Mesendoderm (in vitro differentiated cells): ENCODE data around the gene UTS2R.

Experiments used
- DNase-seq: peaks from one replicate; pipeline ENCODE4 v3.0.0; 2013
- H2AK5ac ChIP-seq: 2 replicates; pipeline ENCODE4 v1.6.1; 2013; ENCODE audit warnings: low read length, inconsistent platforms
- H2BK120ac ChIP-seq: 2 replicates; pipeline ENCODE4 v1.6.1; 2013; ENCODE audit warnings: low read depth, mild to moderate bottlenecking, low read length, moderate library complexity, mixed read lengths
- H2BK15ac ChIP-seq: replicated peaks from 2 replicates; pipeline ENCODE4 v1.6.1; 2013; ENCODE audit warnings: low read depth, mild to moderate bottlenecking, moderate library complexity
- H2BK5ac ChIP-seq: 2 replicates; pipeline ENCODE4 v1.6.1; 2013; ENCODE audit warnings: low read length, inconsistent platforms
- H3K18ac ChIP-seq: 2 replicates; pipeline ENCODE4 v1.6.1; 2013; ENCODE audit warnings: mild to moderate bottlenecking, low read length, mixed read lengths
- H3K23ac ChIP-seq: one replicate; pipeline ENCODE4 v1.6.1; 2013; ENCODE audit warnings: low read length
- H3K27ac ChIP-seq: 2 replicates; pipeline ENCODE4 v1.5.1; 2013; ENCODE audit warnings: low read depth, mild to moderate bottlenecking, inconsistent platforms, low read length, moderate library complexity
- H3K27me3 ChIP-seq: 2 replicates; pipeline ENCODE4 v1.6.1; 2013; ENCODE audit warnings: low read length, control low read depth, mild to moderate bottlenecking, inconsistent platforms; ENCODE audit not compliant: insufficient read depth, poor library complexity
- H3K36me3 ChIP-seq: 2 replicates; pipeline ENCODE4 v1.6.1; 2013; ENCODE audit warnings: low read length, inconsistent platforms; ENCODE audit not compliant: control insufficient read depth, insufficient read depth
- H3K4ac ChIP-seq: one replicate; pipeline ENCODE4 v1.6.1; 2013; ENCODE audit warnings: low read depth, mild to moderate bottlenecking, low read length, moderate library complexity
- H3K4me1 ChIP-seq: 2 replicates; pipeline ENCODE4 v1.6.1; 2013; ENCODE audit warnings: low read depth, low read length, inconsistent platforms; ENCODE audit not compliant: control insufficient read depth
- H3K4me2 ChIP-seq: 2 replicates; pipeline ENCODE4 v1.6.1; 2013; ENCODE audit warnings: low read length
- H3K4me3 ChIP-seq: 2 replicates; pipeline ENCODE4 v1.5.1; 2013; ENCODE audit warnings: mild to moderate bottlenecking, low read length
- H3K56ac ChIP-seq: one replicate; pipeline ENCODE4 v1.6.1; 2013; ENCODE audit warnings: low read length
- H3K79me1 ChIP-seq: 2 replicates; pipeline ENCODE4 v1.6.1; 2013; ENCODE audit warnings: low read length, inconsistent platforms
- H3K79me2 ChIP-seq: 2 replicates; pipeline ENCODE4 v1.6.1; 2013; ENCODE audit warnings: mild to moderate bottlenecking, low read length; ENCODE audit not compliant: control insufficient read depth, insufficient read depth
- H3K9ac ChIP-seq: 2 replicates; pipeline ENCODE4 v1.6.1; 2013; ENCODE audit warnings: low read length, inconsistent platforms
- H4K5ac ChIP-seq: one replicate; pipeline ENCODE4 v1.6.1; 2013; ENCODE audit warnings: low read length
- H4K8ac ChIP-seq: one replicate; pipeline ENCODE4 v1.6.1; 2013; ENCODE audit warnings: low read depth, mild to moderate bottlenecking, control low read depth, low read length, moderate library complexity
- WGBS: extraction: QIAGEN DNeasy Blood & Tissue Kit; methylation state at CpG from one replicate; pipeline ENCODE4 v1.1.7; 2013; ENCODE audit warnings: low lambda C conversion rate, missing lambda C conversion rate; ENCODE audit not compliant: insufficient coverage; ENCODE audit errors: extremely low coverage; 5-methylcytosine and 5-hydroxymethylcytosine counted together

Gene UTS2R

GRCh38 chr17:82403662-82404660 lies 32.4 kb downstream of the UTS2R start:
- Histone ChIP-seq H3K56ac (no peak overlapping the region), H2BK15ac (no peak overlapping the region), H3K4me1 (no peaks in the 10 kb centered on the region), H2BK5ac (no peak overlapping the region), H3K36me3 (no peaks in the 10 kb centered on the region), H2BK120ac (no peak overlapping the region), H3K18ac (no peak overlapping the region), H3K27me3 (no peaks in the 10 kb centered on the region), H4K5ac (no peak overlapping the region), H3K9ac (no peak overlapping the region), H3K79me2 (no peaks in the 10 kb centered on the region), H3K4me2 (no peak overlapping the region), H2AK5ac (no peak overlapping the region), H3K27ac (no peak overlapping the region), H4K8ac (no peak overlapping the region), H3K79me1 (no peaks in the 10 kb centered on the region), H3K23ac (no peak overlapping the region), H3K4me3 (no peak overlapping the region), H3K4ac (no peak overlapping the region)
- no peak for DNase-seq
- WGBS: no CpG with 5 or more reads among the region's 67 CpGs

GRCh38 chr17:82405051-82405450 lies 33.5 kb downstream of the UTS2R start:
- H3K9ac ChIP-seq: no peak overlapping the region
- no peak overlapping the region for H3K27ac ChIP-seq
- H4K5ac ChIP-seq: no peak overlapping the region
- H3K4me1 ChIP-seq: no peaks in the 10 kb centered on the region
- no peak overlapping the region for H4K8ac ChIP-seq
- no peak overlapping the region for H2BK5ac ChIP-seq
- H3K36me3 ChIP-seq: no peaks in the 10 kb centered on the region
- no peak overlapping the region for H3K56ac ChIP-seq
- H3K4me3 ChIP-seq: no peak overlapping the region
- H3K79me2 ChIP-seq: no peaks in the 10 kb centered on the region
- H3K4me2 ChIP-seq: no peak overlapping the region
- DNase-seq: no peak
- no peak overlapping the region for H3K23ac ChIP-seq
- H3K18ac ChIP-seq: no peak overlapping the region
- H2BK120ac ChIP-seq: no peak overlapping the region
- WGBS: no CpG with 5 or more reads among the region's 14 CpGs
- no peak overlapping the region for H2BK15ac ChIP-seq
- no peaks in the 10 kb centered on the region for H3K79me1 ChIP-seq
- no peak overlapping the region for H3K4ac ChIP-seq
- no peaks in the 10 kb centered on the region for H3K27me3 ChIP-seq
- H2AK5ac ChIP-seq: no peak overlapping the region

GRCh38 chr17:82406131-82406671 lies 34.6 kb downstream of the UTS2R start:
- Histone ChIP-seq H3K27me3 (no peaks in the 10 kb centered on the region), H2BK15ac (no peak overlapping the region), H3K36me3 (no peaks in the 10 kb centered on the region), H4K8ac (no peak overlapping the region), H2BK5ac (no peak overlapping the region), H3K27ac (no peak overlapping the region), H3K56ac (no peak overlapping the region), H2AK5ac (no peak overlapping the region), H3K4me3 (no peak overlapping the region), H3K18ac (no peak overlapping the region), H3K4me2 (no peak overlapping the region), H3K4me1 (no peaks in the 10 kb centered on the region), H3K23ac (no peak overlapping the region), H2BK120ac (no peak overlapping the region), H3K79me2 (no peaks in the 10 kb centered on the region), H3K4ac (no peak overlapping the region), H3K9ac (no peak overlapping the region), H4K5ac (no peak overlapping the region), H3K79me1 (no peaks in the 10 kb centered on the region)
- no CpG with 5 or more reads among the region's 14 CpGs for WGBS
- no peak for DNase-seq

- no CpG with 5 or more reads among the region's 13 CpGs for WGBS
- Histone ChIP-seq H3K27ac (no peak overlapping the region), H3K36me3 (no peaks in the 10 kb centered on the region)
Observed at GRCh38 chr17:82407255-82407654, 35.7 kb downstream of the UTS2R start.

GRCh38 chr17:82408288-82408937 lies 36.8 kb downstream of the UTS2R start:
- no peak overlapping the region for H3K4me3 ChIP-seq
- no peaks in the 10 kb centered on the region for H3K79me2 ChIP-seq
- no CpG with 5 or more reads among the region's 15 CpGs for WGBS

More at GRCh38 chr17:82407255-82407654, 35.7 kb downstream of the UTS2R start:
- Histone ChIP-seq H3K56ac (no peak overlapping the region), H3K4me1 (no peaks in the 10 kb centered on the region), H3K4me2 (no peak overlapping the region), H3K9ac (no peak overlapping the region), H4K8ac (no peak overlapping the region), H3K4me3 (no peak overlapping the region), H2AK5ac (no peak overlapping the region), H3K79me1 (no peaks in the 10 kb centered on the region), H3K4ac (no peak overlapping the region), H2BK15ac (no peak overlapping the region), H2BK5ac (no peak overlapping the region), H2BK120ac (no peak overlapping the region), H3K27me3 (no peaks in the 10 kb centered on the region), H3K18ac (no peak overlapping the region), H3K79me2 (no peaks in the 10 kb centered on the region), H4K5ac (no peak overlapping the region), H3K23ac (no peak overlapping the region)
- no peak for DNase-seq

More at GRCh38 chr17:82408288-82408937, 36.8 kb downstream of the UTS2R start:
- no peak overlapping the region for H4K8ac ChIP-seq
- no peak overlapping the region for H3K27ac ChIP-seq
- H3K56ac ChIP-seq: no peak overlapping the region
- no peak overlapping the region for H3K9ac ChIP-seq
- no peak overlapping the region for H2AK5ac ChIP-seq
- H3K4me1 ChIP-seq: no peaks in the 10 kb centered on the region
- H3K4ac ChIP-seq: no peak overlapping the region
- H3K36me3 ChIP-seq: no peaks in the 10 kb centered on the region
- H4K5ac ChIP-seq: no peak overlapping the region
- no peak overlapping the region for H3K23ac ChIP-seq
- no peaks in the 10 kb centered on the region for H3K27me3 ChIP-seq
- no peak overlapping the region for H2BK5ac ChIP-seq
- DNase-seq: no peak
- no peak overlapping the region for H3K4me2 ChIP-seq
- H3K79me1 ChIP-seq: no peaks in the 10 kb centered on the region
- no peak overlapping the region for H2BK15ac ChIP-seq
- no peak overlapping the region for H3K18ac ChIP-seq
- H2BK120ac ChIP-seq: no peak overlapping the region
